Posterior cingulate gyrus (tissue), 11 donors: Measurements from ENCODE around the gene ZWILCH.
A peak's percentile ranks its signal among the peaks of the same experiment; 100 is the strongest.
"Not testable (repeated sequence)": the region's sequence is repeated elsewhere in the genome, so short reads cannot be mapped to it uniquely, and the experiment has no call there.

Experiments used
- DNase-seq, 10 donors: peaks; one replicate each; pipeline versions ENCODE4 v3.0.0 to v3.0.0-alpha.2; 2020 to 2021; ENCODE audit warnings: mixed read lengths in 3 of 10
- intact Hi-C: fragments of 100-400 bp; cut with DNase I; formaldehyde crosslinking; loops from one replicate; pipeline ENCODE4 v1.15.1; 2023

Gene ZWILCH

GRCh38 chr15:66573719-66574595, 68.8 kb downstream of the ZWILCH start:
- DNase-seq, result peak in 1 of 10 donors; percentile 62
- intact Hi-C loops, result no loop called here

- no peak for DNase-seq
- intact Hi-C loops, result no loop called here
Observed at GRCh38 chr15:66574596-66574950, 69.4 kb downstream of the ZWILCH start.

- intact Hi-C loops, result no loop called here
Observed at GRCh38 chr15:66578286-66578875, 73.3 kb downstream of the ZWILCH start.

GRCh38 chr15:66580643-66581042, 75.5 kb downstream of the ZWILCH start:
- DNase-seq, result peak in 1 of 10 donors; percentile 1
- intact Hi-C loops, result no loop called here

More at GRCh38 chr15:66578286-66578875, 73.3 kb downstream of the ZWILCH start:
- peak in 2 of 10 donors; percentile 24 to 65 for DNase-seq

GRCh38 chr15:66581972-66582537, 76.9 kb downstream of the ZWILCH start:
- intact Hi-C loops, result no loop called here
- DNase-seq, result no peak

GRCh38 chr15:66586155-66586976, 81.2 kb downstream of the ZWILCH start:
- intact Hi-C loops, result no loop called here
- peak in 4 of 10 donors; percentile 22 to 82 (median 70) for DNase-seq

GRCh38 chr15:66587020-66587419, 81.9 kb downstream of the ZWILCH start:
- intact Hi-C loops, result no loop called here
- peak in 1 of 10 donors; percentile 14 for DNase-seq

- intact Hi-C loops, result no loop called here
- DNase-seq, result peak in 3 of 10 donors; percentile 6 to 23 (median 19)
Observed at GRCh38 chr15:66587749-66588148, 82.6 kb downstream of the ZWILCH start.

GRCh38 chr15:66588537-66588936, 83.4 kb downstream of the ZWILCH start:
- intact Hi-C loops, result no loop called here
- peak in 2 of 10 donors; percentile 31 to 65 for DNase-seq

- peak in 2 of 10 donors; percentile 21 to 75 for DNase-seq
- intact Hi-C loops, result no loop called here
Observed at GRCh38 chr15:66588971-66589370, 83.8 kb downstream of the ZWILCH start.

- DNase-seq, result peak in 2 of 10 donors; percentile 4 to 8
- intact Hi-C loops, result not testable (repeated sequence)
Observed at GRCh38 chr15:66589429-66589828, 84.3 kb downstream of the ZWILCH start.

- intact Hi-C loops, result no loop called here
- peak in 1 of 10 donors; percentile 15 for DNase-seq
Observed at GRCh38 chr15:66590435-66590834, 85.3 kb downstream of the ZWILCH start.

- intact Hi-C loops, result no loop called here
- DNase-seq, result peak in 1 of 10 donors; percentile 7
Observed at GRCh38 chr15:66591322-66591862, 86.3 kb downstream of the ZWILCH start.

GRCh38 chr15:66592505-66593218, 87.5 kb downstream of the ZWILCH start:
- peak in 2 of 10 donors; percentile 33 for DNase-seq
- intact Hi-C loops, result no loop called here

GRCh38 chr15:66593219-66593780, 88.2 kb downstream of the ZWILCH start:
- intact Hi-C loops, result no loop called here
- peak in 2 of 10 donors; percentile 47 to 57 for DNase-seq

- DNase-seq, result peak in 1 of 10 donors; percentile 72
- intact Hi-C loops, result no loop called here
Observed at GRCh38 chr15:66594344-66594743, 89.2 kb downstream of the ZWILCH start.

GRCh38 chr15:66594836-66595235, 89.7 kb downstream of the ZWILCH start:
- intact Hi-C loops, result no loop called here
- DNase-seq, result no peak

GRCh38 chr15:66595332-66595731, 90.2 kb downstream of the ZWILCH start:
- intact Hi-C loops, result no loop called here
- no peak for DNase-seq

- peak in 1 of 10 donors; percentile 11 for DNase-seq
- intact Hi-C loops, result no loop called here
Observed at GRCh38 chr15:66595931-66596545, 90.9 kb downstream of the ZWILCH start.
